ENCODE data around the gene MRPL43.

MRPL43 gene

GRCh38 chr10:101018118-101018599, 30.9 kb upstream of the MRPL43 start:
- peak overlapping the region; percentile 68 for H3K4me3 ChIP-seq (ENCODE audit: low read length)
- no peaks in the 10 kb centered on the region for H3K9me3 ChIP-seq (ENCODE audit: insufficient read depth, low read length)
- H3K27ac ChIP-seq (ENCODE audit: low read length): no peak overlapping the region
- no peaks in the 10 kb centered on the region for H4K20me1 ChIP-seq (ENCODE audit: insufficient read depth, low read length)
- peaks cover 19% of the 10 kb centered on the region for H3K27me3 ChIP-seq (ENCODE audit: low read depth, low read length)
- peak overlapping the region; percentile 39; the same call in 1 of the 2 replicates for H3K9ac ChIP-seq (ENCODE audit: low read length)
- no peaks in the 10 kb centered on the region for H3K36me3 ChIP-seq (replicated peaks; ENCODE audit: low read depth, low read length)
- H3K4me2 ChIP-seq (ENCODE audit: low read length): peak overlapping the region; percentile 64
- H3K4me1 ChIP-seq (ENCODE audit: low read length): peaks cover 9% of the 10 kb centered on the region
- H2AFZ ChIP-seq (ENCODE audit: low read depth, low read length): peak overlapping the region; percentile 73
- no peaks in the 10 kb centered on the region for H3K79me2 ChIP-seq (ENCODE audit: low read length)
- TF ChIP-seq CTCF (IDR thresholded peaks at IDR 0.05; ENCODE audit: low read depth, low read length) (no peak), EZH2phosphoT487 (IDR thresholded peaks at IDR 0.05; ENCODE audit: low read depth) (no peak)

- Histone ChIP-seq H3K4me3 (ENCODE audit: low read length) (no peak overlapping the region), H3K9ac (ENCODE audit: low read length) (no peak overlapping the region), H4K20me1 (ENCODE audit: insufficient read depth, low read length) (no peaks in the 10 kb centered on the region), H3K9me3 (ENCODE audit: insufficient read depth, low read length) (no peaks in the 10 kb centered on the region), H3K27ac (ENCODE audit: low read length) (no peak overlapping the region), H3K36me3 (replicated peaks; ENCODE audit: low read depth, low read length) (no peaks in the 10 kb centered on the region), H2AFZ (ENCODE audit: low read depth, low read length) (no peak overlapping the region), H3K4me1 (ENCODE audit: low read length) (peaks cover 19% of the 10 kb centered on the region), H3K4me2 (ENCODE audit: low read length) (no peak overlapping the region), H3K27me3 (ENCODE audit: low read depth, low read length) (peaks cover 19% of the 10 kb centered on the region), H3K79me2 (ENCODE audit: low read length) (no peaks in the 10 kb centered on the region)
- no peak for TF ChIP-seq EZH2phosphoT487 (IDR thresholded peaks at IDR 0.05; ENCODE audit: low read depth)
These were observed 29.5 kb upstream of the MRPL43 start for GRCh38 chr10:101016814-101017213.

- TF ChIP-seq EZH2phosphoT487 (IDR thresholded peaks at IDR 0.05; ENCODE audit: low read depth) (no peak), CTCF (IDR thresholded peaks at IDR 0.05; ENCODE audit: low read depth, low read length) (no peak)
- Histone ChIP-seq H3K4me2 (ENCODE audit: low read length) (no peak overlapping the region), H3K4me3 (ENCODE audit: low read length) (no peak overlapping the region), H3K9me3 (ENCODE audit: insufficient read depth, low read length) (no peaks in the 10 kb centered on the region), H3K27ac (ENCODE audit: low read length) (no peak overlapping the region), H3K79me2 (ENCODE audit: low read length) (no peaks in the 10 kb centered on the region), H3K27me3 (ENCODE audit: low read depth, low read length) (peaks cover 19% of the 10 kb centered on the region), H3K36me3 (replicated peaks; ENCODE audit: low read depth, low read length) (no peaks in the 10 kb centered on the region), H3K9ac (ENCODE audit: low read length) (no peak overlapping the region), H4K20me1 (ENCODE audit: insufficient read depth, low read length) (no peaks in the 10 kb centered on the region), H2AFZ (ENCODE audit: low read depth, low read length) (no peak overlapping the region), H3K4me1 (ENCODE audit: low read length) (peaks cover 19% of the 10 kb centered on the region)
These were observed 28.3 kb upstream of the MRPL43 start for GRCh38 chr10:101015582-101015973.

GRCh38 chr10:101014966-101015581, 27.8 kb upstream of the MRPL43 start:
- no peaks in the 10 kb centered on the region for H3K79me2 ChIP-seq (ENCODE audit: low read length)
- H3K9ac ChIP-seq (ENCODE audit: low read length): no peak overlapping the region
- peaks cover 19% of the 10 kb centered on the region for H3K27me3 ChIP-seq (ENCODE audit: low read depth, low read length)
- no peak overlapping the region for H3K4me3 ChIP-seq (ENCODE audit: low read length)
- TF ChIP-seq CTCF (IDR thresholded peaks at IDR 0.05; ENCODE audit: low read depth, low read length) (no peak), EZH2phosphoT487 (IDR thresholded peaks at IDR 0.05; ENCODE audit: low read depth) (no peak)
- no peaks in the 10 kb centered on the region for H3K36me3 ChIP-seq (replicated peaks; ENCODE audit: low read depth, low read length)
- H3K4me1 ChIP-seq (ENCODE audit: low read length): peaks cover 19% of the 10 kb centered on the region
- no peaks in the 10 kb centered on the region for H4K20me1 ChIP-seq (ENCODE audit: insufficient read depth, low read length)
- no peak overlapping the region for H2AFZ ChIP-seq (ENCODE audit: low read depth, low read length)
- no peak overlapping the region for H3K27ac ChIP-seq (ENCODE audit: low read length)
- no peaks in the 10 kb centered on the region for H3K9me3 ChIP-seq (ENCODE audit: insufficient read depth, low read length)
- no peak overlapping the region for H3K4me2 ChIP-seq (ENCODE audit: low read length)
